ENCODE data around the gene FGGY. TPM values are rescaled to one million over a fixed set of nuclear protein-coding genes. Genes with fewer than 3 reads are reported as not detected.
A peak's percentile ranks its signal among the peaks of the same experiment; 100 is the strongest.

FGGY gene
- total RNA-seq, 1 donor from 2014 or later: 20.5 TPM

- intact Hi-C loops (cut with DNase I): no loop called here
- DNase-seq (ENCODE audit: low spot score): no peak
Measured at GRCh38 chr1:59747420-59748024, 450.6 kb downstream of the FGGY start.

GRCh38 chr1:59748123-59748522 lies 451.2 kb downstream of the FGGY start:
- no peak for DNase-seq (ENCODE audit: low spot score)
- intact Hi-C loops (cut with DNase I): no loop called here

- DNase-seq (ENCODE audit: low spot score): no peak
- intact Hi-C loops (cut with DNase I): loop anchor here (10.0 kb wide), 1 partner anchor 456 kb away; the partner anchor contains the start of gene FGGY
Measured at GRCh38 chr1:59750328-59751003, 453.6 kb downstream of the FGGY start.

- intact Hi-C loops (cut with DNase I): loop anchor here (10.0 kb wide), 1 partner anchor 456 kb away; the partner anchor contains the start of gene FGGY
- no peak for DNase-seq (ENCODE audit: low spot score)
Measured at GRCh38 chr1:59751004-59751395, 454.1 kb downstream of the FGGY start.

- intact Hi-C loops (cut with DNase I): loop anchor here (10.0 kb wide), 1 partner anchor 457 kb away; the partner anchor contains the start of gene FGGY
Measured at GRCh38 chr1:59751801-59752200, 454.9 kb downstream of the FGGY start.

GRCh38 chr1:59752556-59753414 lies 455.9 kb downstream of the FGGY start:
- intact Hi-C loops (cut with DNase I): loop anchor here (10.0 kb wide), 1 partner anchor 458 kb away; the partner anchor contains the start of gene FGGY
- no peak for DNase-seq (ENCODE audit: low spot score)

More at GRCh38 chr1:59751801-59752200, 454.9 kb downstream of the FGGY start:
- no peak for DNase-seq (ENCODE audit: low spot score)

GRCh38 chr1:59755069-59755685 lies 458.3 kb downstream of the FGGY start:
- intact Hi-C loops (cut with DNase I): loop anchor here (5.0 to 10.0 kb wide), 3 partner anchors 460 to 1013 kb away; partner anchors contain the start of gene FGGY
- DNase-seq (ENCODE audit: low spot score): no peak

- intact Hi-C loops (cut with DNase I): loop anchor here (5.0 to 10.0 kb wide), 3 partner anchors 462 to 1015 kb away; partner anchors contain the start of gene FGGY
- no peak for DNase-seq (ENCODE audit: low spot score)
Measured at GRCh38 chr1:59757197-59757747, 460.4 kb downstream of the FGGY start.

- intact Hi-C loops (cut with DNase I): loop anchor here (2.0 to 10.0 kb wide), 4 partner anchors 57 to 1017 kb away; partner anchors contain the start of gene FGGY
Measured at GRCh38 chr1:59759156-59759925, 462.4 kb downstream of the FGGY start.

GRCh38 chr1:59761443-59761842 lies 464.5 kb downstream of the FGGY start:
- intact Hi-C loops (cut with DNase I): no loop called here
- no peak for DNase-seq (ENCODE audit: low spot score)

More at GRCh38 chr1:59759156-59759925, 462.4 kb downstream of the FGGY start:
- DNase-seq (ENCODE audit: low spot score): peak; percentile 89

- DNase-seq (ENCODE audit: low spot score): no peak
- intact Hi-C loops (cut with DNase I): no loop called here
Measured at GRCh38 chr1:59763418-59763817, 466.5 kb downstream of the FGGY start.

GRCh38 chr1:59765011-59765730 lies 468.3 kb downstream of the FGGY start:
- intact Hi-C loops (cut with DNase I): no loop called here
- DNase-seq (ENCODE audit: low spot score): no peak

- intact Hi-C loops (cut with DNase I): no loop called here
- no peak for DNase-seq (ENCODE audit: low spot score)
Measured at GRCh38 chr1:59766227-59766855, 469.4 kb downstream of the FGGY start.

- intact Hi-C loops (cut with DNase I): no loop called here
- no peak for DNase-seq (ENCODE audit: low spot score)
Measured at GRCh38 chr1:59767119-59767518, 470.2 kb downstream of the FGGY start.

GRCh38 chr1:59768792-59769735 lies 472.2 kb downstream of the FGGY start:
- DNase-seq (ENCODE audit: low spot score): no peak
- intact Hi-C loops (cut with DNase I): no loop called here

GRCh38 chr1:59769736-59770095 lies 472.8 kb downstream of the FGGY start:
- no peak for DNase-seq (ENCODE audit: low spot score)
- intact Hi-C loops (cut with DNase I): no loop called here
